ENCODE measurements around the gene SLC36A1.

DNA sequence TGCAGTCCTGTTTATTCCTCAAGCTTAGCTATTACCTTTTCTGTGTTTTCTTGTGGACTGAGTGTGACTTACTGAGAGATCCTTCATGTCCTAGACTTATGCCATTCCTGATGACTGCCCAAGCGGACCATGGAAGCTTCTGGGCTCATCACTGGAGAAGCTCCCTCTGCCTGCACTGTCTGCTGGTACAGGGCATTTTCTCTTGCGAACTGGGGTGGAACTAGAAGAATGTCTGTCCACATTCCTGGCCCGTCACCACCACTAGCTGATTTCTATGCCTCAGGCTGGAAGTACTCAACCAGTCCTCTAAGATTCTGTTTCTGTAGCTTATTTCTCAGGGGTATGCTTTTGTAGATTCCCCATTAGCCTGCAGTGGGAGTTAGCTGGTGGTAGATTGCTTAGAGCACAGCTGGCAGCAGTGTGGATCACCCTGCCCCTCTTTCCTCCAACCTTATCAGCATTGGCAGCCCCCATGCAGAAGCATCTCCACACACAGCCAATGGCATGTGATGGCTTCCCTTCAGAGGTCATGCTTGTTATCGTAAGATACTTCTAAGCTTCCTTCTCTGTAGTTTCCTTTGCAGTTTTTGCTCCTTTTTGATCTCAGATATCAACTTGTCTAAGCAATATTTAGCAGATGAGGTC, 12.4 kb downstream of the SLC36A1 start:
- TF ChIP-seq, protein P1, sequence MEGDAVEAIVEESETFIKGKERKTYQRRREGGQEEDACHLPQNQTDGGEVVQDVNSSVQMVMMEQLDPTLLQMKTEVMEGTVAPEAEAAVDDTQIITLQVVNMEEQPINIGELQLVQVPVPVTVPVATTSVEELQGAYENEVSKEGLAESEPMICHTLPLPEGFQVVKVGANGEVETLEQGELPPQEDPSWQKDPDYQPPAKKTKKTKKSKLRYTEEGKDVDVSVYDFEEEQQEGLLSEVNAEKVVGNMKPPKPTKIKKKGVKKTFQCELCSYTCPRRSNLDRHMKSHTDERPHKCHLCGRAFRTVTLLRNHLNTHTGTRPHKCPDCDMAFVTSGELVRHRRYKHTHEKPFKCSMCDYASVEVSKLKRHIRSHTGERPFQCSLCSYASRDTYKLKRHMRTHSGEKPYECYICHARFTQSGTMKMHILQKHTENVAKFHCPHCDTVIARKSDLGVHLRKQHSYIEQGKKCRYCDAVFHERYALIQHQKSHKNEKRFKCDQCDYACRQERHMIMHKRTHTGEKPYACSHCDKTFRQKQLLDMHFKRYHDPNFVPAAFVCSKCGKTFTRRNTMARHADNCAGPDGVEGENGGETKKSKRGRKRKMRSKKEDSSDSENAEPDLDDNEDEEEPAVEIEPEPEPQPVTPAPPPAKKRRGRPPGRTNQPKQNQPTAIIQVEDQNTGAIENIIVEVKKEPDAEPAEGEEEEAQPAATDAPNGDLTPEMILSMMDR (conservative IDR thresholded peaks at IDR 0.05 in 1 of 2, IDR thresholded peaks at IDR 0.05 in 1 of 2; ENCODE audit: low read depth in 1 of 2, low read length in 2 of 2), result no peak
- TF ChIP-seq EZH2 (IDR thresholded peaks at IDR 0.05; ENCODE audit: low read length, missing control alignments), result no peak

Data from fibroblast of lung (primary cell).